IMR-90 (cell line): ENCODE results near the gene CDK5.

Source experiments
- CTCF ChIP-seq: conservative IDR thresholded peaks from 2 replicates; pipeline ENCODE4 v1.5.1; 2012; ENCODE audit warnings: mild to moderate bottlenecking, low read depth, low read length, improper control_type of control experiment
- MAZ ChIP-seq: IDR thresholded peaks from 2 replicates; pipeline ENCODE4 v1.6.1; 2012; ENCODE audit warnings: low read depth, mild to moderate bottlenecking, low read length, improper control_type of control experiment, moderate library complexity, borderline replicate concordance
- MXI1 ChIP-seq: IDR thresholded peaks from 2 replicates; pipeline ENCODE4 v1.6.1; 2012; ENCODE audit warnings: low read depth, mild to moderate bottlenecking, low read length, moderate library complexity, borderline replicate concordance
- POLR2A ChIP-seq: IDR thresholded peaks from 2 replicates; pipeline ENCODE4 v1.6.1; 2012; ENCODE audit warnings: mild to moderate bottlenecking, low read depth, low read length
- RAD21 ChIP-seq: IDR thresholded peaks from 2 replicates; pipeline ENCODE4 v1.6.1; 2012; ENCODE audit warnings: low read length, improper control_type of control experiment
- RCOR1 ChIP-seq: IDR thresholded peaks from 2 replicates; pipeline ENCODE4 v1.6.1; 2012; ENCODE audit warnings: mild to moderate bottlenecking, low read length, improper control_type of control experiment; ENCODE audit not compliant: insufficient replicate concordance
- RFX5 ChIP-seq: IDR thresholded peaks from 2 replicates; pipeline ENCODE4 v1.8.0; 2012; ENCODE audit warnings: low read depth, mild to moderate bottlenecking, low read length, moderate library complexity
- SMC3 ChIP-seq: fragments of 150-350 bp; IDR thresholded peaks from 2 replicates; pipeline ENCODE4 v1.6.1; 2016; ENCODE audit warnings: low read depth, mild to moderate bottlenecking, antibody characterized with exemption, low read length, moderate library complexity

GRCh38 chr7:151100921-151101320 lies 43.2 kb upstream of the CDK5 start:
- TF ChIP-seq MAZ (no peak), RCOR1 (no peak), CTCF (no peak), POLR2A (no peak), SMC3 (no peak), RAD21 (no peak), RFX5 (no peak), MXI1 (no peak)
